ENCODE measurements around the gene PRAMEF17.
"Not testable (repeated sequence)": the region's sequence is repeated elsewhere in the genome, so short reads cannot be mapped to it uniquely, and the experiment has no call there.

The PRAMEF17 gene
- total RNA-seq: 0 reads per million in 3 experiments

- not testable (repeated sequence) for DNase-seq
These were observed at the start of gene PRAMEF17 for GRCh38 chr1:13389332-13389731. PRAMEF17 (plus strand) TSS chr1:13389632; CDS start chr1:13389658, 26 bp downstream.

- DNase-seq: not testable (repeated sequence)
These were observed 46.9 kb upstream of the PRAMEF17 start for GRCh38 chr1:13342496-13342895.

- not testable (repeated sequence) for DNase-seq
These were observed 42.4 kb upstream of the PRAMEF17 start, which contains the start of gene PRAMEF14 for GRCh38 chr1:13347034-13347433. PRAMEF14 (minus strand) TSS chr1:13347134; CDS start chr1:13345314, 1,820 bp downstream.

- not testable (repeated sequence) for DNase-seq
These were observed 36.0 kb upstream of the PRAMEF17 start for GRCh38 chr1:13353476-13353875.

GRCh38 chr1:13354475-13354874, 35.0 kb upstream of the PRAMEF17 start:
- DNase-seq: not testable (repeated sequence)

GRCh38 chr1:13356774-13357173, 32.7 kb upstream of the PRAMEF17 start:
- not testable (repeated sequence) for DNase-seq

GRCh38 chr1:13362364-13362763, 27.1 kb upstream of the PRAMEF17 start:
- not testable (repeated sequence) for DNase-seq

GRCh38 chr1:13364928-13365327, 24.5 kb upstream of the PRAMEF17 start:
- DNase-seq: not testable (repeated sequence)

GRCh38 chr1:13366536-13366935, 22.9 kb upstream of the PRAMEF17 start:
- DNase-seq: not testable (repeated sequence)

GRCh38 chr1:13368544-13368943, 20.9 kb upstream of the PRAMEF17 start:
- not testable (repeated sequence) for DNase-seq

GRCh38 chr1:13378983-13379382, 10.4 kb upstream of the PRAMEF17 start:
- not testable (repeated sequence) for DNase-seq

- not testable (repeated sequence) for DNase-seq
These were observed 9.1 kb upstream of the PRAMEF17 start for GRCh38 chr1:13380380-13380779.

- DNase-seq: not testable (repeated sequence)
These were observed 3.6 kb downstream of the PRAMEF17 start for GRCh38 chr1:13393004-13393403.

- not testable (repeated sequence) for DNase-seq
These were observed 5.3 kb downstream of the PRAMEF17 start for GRCh38 chr1:13394761-13395160.

- DNase-seq: not testable (repeated sequence)
These were observed 5.9 kb downstream of the PRAMEF17 start for GRCh38 chr1:13395311-13395710.

GRCh38 chr1:13407811-13408210, 18.4 kb downstream of the PRAMEF17 start:
- no peak for DNase-seq

GRCh38 chr1:13410150-13410549, 20.7 kb downstream of the PRAMEF17 start, which contains the start of gene PRAMEF20:
PRAMEF20 (plus strand) TSS chr1:13410450; CDS start chr1:13416355, 5,905 bp downstream.
- not testable (repeated sequence) for DNase-seq

- DNase-seq: no peak
These were observed 41.1 kb downstream of the PRAMEF17 start for GRCh38 chr1:13430495-13430894.

GRCh38 chr1:13432251-13432650, 42.8 kb downstream of the PRAMEF17 start:
- DNase-seq: no peak

GRCh38 chr1:13433694-13434358, 44.4 kb downstream of the PRAMEF17 start:
- not testable (repeated sequence) for DNase-seq

GRCh38 chr1:13435458-13435857, 46.0 kb downstream of the PRAMEF17 start:
- DNase-seq: no peak

GRCh38 chr1:13439104-13439783, 49.8 kb downstream of the PRAMEF17 start:
- DNase-seq: not testable (repeated sequence)

All from central memory CD4-positive, alpha-beta T cell (primary cell).